ENCODE results near the gene SPINK13. TPM values are rescaled to one million over a fixed set of nuclear protein-coding genes. Genes with fewer than 3 reads are reported as not detected.
"Not testable (repeated sequence)": the region's sequence is repeated elsewhere in the genome, so short reads cannot be mapped to it uniquely, and the experiment has no call there.

Gene SPINK13
- total and polyA plus RNA-seq, 9 of the 15 experiments (the other 6 are each of a cell fraction or from before 2014, with no cell fraction given) = 0.07 TPM; not detected in 8

DNA sequence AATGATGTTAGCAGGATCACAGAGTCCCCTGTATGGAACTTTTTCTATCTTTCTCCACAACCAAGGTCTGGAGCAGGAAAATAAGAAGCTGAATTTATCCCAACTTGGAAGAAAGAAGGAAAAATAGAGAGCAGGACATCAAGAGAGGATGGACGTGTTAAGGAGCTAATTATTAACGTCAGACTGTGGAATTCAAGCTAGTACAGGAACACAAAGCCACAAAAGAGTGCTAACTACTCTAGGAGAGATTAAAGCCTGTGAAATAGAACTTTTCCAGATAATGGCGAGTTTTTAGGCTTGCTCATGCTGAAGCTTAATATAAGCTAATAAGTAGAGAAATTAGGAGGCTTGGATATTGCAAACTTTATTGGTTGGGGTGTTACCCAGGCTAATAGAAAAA is 632 bp upstream of the SPINK13 start:
- H3K36me3 ChIP-seq (ENCODE audit: control insufficient read depth, insufficient read depth, low read length) = no peaks in the 10 kb centered on the region
- FAIRE-seq = no peak
- in situ Hi-C loops (cut with MboI) = no loop called here
- no peak overlapping the region for H3K27ac ChIP-seq (ENCODE audit: extremely low read depth, low read depth, low read length)
- 0% methylated on average over 3 of the region's 3 CpGs for WGBS (ENCODE audit: insufficient coverage, low coverage, missing lambda C conversion rate)
- H3K79me2 ChIP-seq (ENCODE audit: control insufficient read depth, insufficient read depth, low read length) = no peaks in the 10 kb centered on the region
- ChIA-PET CTCF (ENCODE audit: low intra/inter-chr PET ratio) (no interaction called here), POLR2A (interaction anchor here (1.0 to 1.5 kb wide), 2 partner anchors 9 to 13 kb away, joined by 3 read pairs; no protein-coding TSS in a partner anchor)
- BruUV-seq (replicated peaks) = no TSS peak
- no peak overlapping the region for H3K4me2 ChIP-seq (ENCODE audit: insufficient read depth, low read length)
- intact Hi-C loops (cut with micrococcal nuclease) = no loop called here
- no peak overlapping the region for H2AFZ ChIP-seq (ENCODE audit: low read depth, low read length)
- H3K9me3 ChIP-seq (replicated peaks; ENCODE audit: control insufficient read depth, insufficient read depth, low read depth, low read length) = no peaks in the 10 kb centered on the region
- TF ChIP-seq BHLHE40 (IDR thresholded peaks at IDR 0.05; ENCODE audit: low read length) = no peak
- TF ChIP-seq PHB2 (IDR thresholded peaks at IDR 0.05; ENCODE audit: low read depth) = no peak
- TF ChIP-seq ZNF184 (CRISPR knock-in tag; IDR thresholded peaks at IDR 0.05) = no peak
- no peak overlapping the region for H3K4me3 ChIP-seq
- H3K4me1 ChIP-seq (replicated peaks in 1 of 2; ENCODE audit: control insufficient read depth in 2 of 2, insufficient read depth in 2 of 2, low read length in 2 of 2) = no peaks in the 10 kb centered on the region; a peak in 1 of 5 replicates
- H3K9me1 ChIP-seq (ENCODE audit: control insufficient read depth, insufficient read depth, low read length) = no peaks in the 10 kb centered on the region
- H4K20me1 ChIP-seq (replicated peaks; ENCODE audit: control insufficient read depth, insufficient read depth, low read length) = no peaks in the 10 kb centered on the region
- ATAC-seq = no peak
- no peak overlapping the region for H3K9ac ChIP-seq (ENCODE audit: insufficient read depth in 1 of 2, low read depth in 2 of 2, low read length in 2 of 2)
- H3K27me3 ChIP-seq (ENCODE audit: control insufficient read depth in 2 of 2, insufficient read depth in 2 of 2, low read length in 2 of 2) = no peaks in the 10 kb centered on the region
- DNase-seq (ENCODE audit: extremely low read depth in 1 of 4, low spot score in 3 of 4) = no peak

GRCh38 chr5:148275129-148275528 is 6.5 kb downstream of the SPINK13 start:
- H3K9ac ChIP-seq (ENCODE audit: insufficient read depth in 1 of 2, low read depth in 2 of 2, low read length in 2 of 2); H3K27ac ChIP-seq (ENCODE audit: extremely low read depth, low read depth, low read length); H4K20me1 ChIP-seq (replicated peaks; ENCODE audit: control insufficient read depth, insufficient read depth, low read length); H3K4me1 ChIP-seq (replicated peaks in 1 of 2; ENCODE audit: control insufficient read depth in 2 of 2, insufficient read depth in 2 of 2, low read length in 2 of 2); intact Hi-C loops (cut with micrococcal nuclease); H2AFZ ChIP-seq (ENCODE audit: low read depth, low read length); H3K4me2 ChIP-seq (ENCODE audit: insufficient read depth, low read length); POLR2A ChIA-PET; ATAC-seq; in situ Hi-C loops (cut with MboI); BruUV-seq (replicated peaks); CTCF ChIA-PET (ENCODE audit: low intra/inter-chr PET ratio); H3K9me3 ChIP-seq (replicated peaks; ENCODE audit: control insufficient read depth, insufficient read depth, low read depth, low read length); H3K9me1 ChIP-seq (ENCODE audit: control insufficient read depth, insufficient read depth, low read length); FAIRE-seq; H3K4me3 ChIP-seq; H3K36me3 ChIP-seq (ENCODE audit: control insufficient read depth, insufficient read depth, low read length); H3K27me3 ChIP-seq (ENCODE audit: control insufficient read depth in 2 of 2, insufficient read depth in 2 of 2, low read length in 2 of 2); H3K79me2 ChIP-seq (ENCODE audit: control insufficient read depth, insufficient read depth, low read length); DNase-seq (ENCODE audit: extremely low read depth in 1 of 4, low spot score in 3 of 4): not testable (repeated sequence)
- WGBS (ENCODE audit: insufficient coverage, low coverage, missing lambda C conversion rate) = 15% methylated on average over 2 of the region's 2 CpGs
- peak; percentile 88 for TF ChIP-seq ZNF146 (CRISPR knock-in tag; IDR thresholded peaks at IDR 0.05; ENCODE audit: unreplicated experiment)
